Stimulated activated CD8-positive, alpha-beta memory T cell treated with anti-CD3 and anti-CD28 coated beads, Interleukin-15, amount 100 ng/mL, for 24 hours (primary cell): ENCODE results near the gene CBR3.

ENCODE experiments used
- DNase-seq: peaks from one replicate; pipeline ENCODE4 v3.0.0-alpha.2; 2020; ENCODE audit warnings: low read depth

CBR3 gene

GRCh38 chr21:36156339-36156814 is 21.5 kb downstream of the CBR3 start:
- DNase-seq: peak; percentile 99

GRCh38 chr21:36156815-36157670 is 22.2 kb downstream of the CBR3 start, which contains the start of gene DOP1B:
Gene DOP1B, plus strand, starts transcription at chr21:36156824. Its CDS starts 7,910 bp downstream, at chr21:36164734.
- no peak for DNase-seq

GRCh38 chr21:36159356-36159921 is 24.6 kb downstream of the CBR3 start:
- DNase-seq: no peak

- DNase-seq: no peak
These were observed 25.9 kb downstream of the CBR3 start for GRCh38 chr21:36160850-36161178.

- DNase-seq: no peak
These were observed 27.8 kb downstream of the CBR3 start for GRCh38 chr21:36162631-36163030.

GRCh38 chr21:36163750-36164741 is 29.2 kb downstream of the CBR3 start:
- DNase-seq: no peak

GRCh38 chr21:36165356-36165755 is 30.5 kb downstream of the CBR3 start:
- DNase-seq: no peak

GRCh38 chr21:36166705-36167104 is 31.8 kb downstream of the CBR3 start:
- DNase-seq: no peak

GRCh38 chr21:36167541-36167940 is 32.7 kb downstream of the CBR3 start:
- no peak for DNase-seq

GRCh38 chr21:36169470-36170128 is 34.7 kb downstream of the CBR3 start:
- DNase-seq: no peak

GRCh38 chr21:36170823-36171222 is 35.9 kb downstream of the CBR3 start:
- DNase-seq: no peak

GRCh38 chr21:36171336-36171735 is 36.5 kb downstream of the CBR3 start:
- DNase-seq: no peak

GRCh38 chr21:36171741-36172331 is 37.0 kb downstream of the CBR3 start:
- DNase-seq: no peak

GRCh38 chr21:36174780-36175179 is 39.9 kb downstream of the CBR3 start:
- DNase-seq: no peak

GRCh38 chr21:36175771-36176565 is 41.1 kb downstream of the CBR3 start:
- DNase-seq: no peak

GRCh38 chr21:36178349-36178748 is 43.5 kb downstream of the CBR3 start:
- DNase-seq: no peak

- DNase-seq: no peak
These were observed 44.3 kb downstream of the CBR3 start for GRCh38 chr21:36179145-36179544.

- DNase-seq: no peak
These were observed 46.1 kb downstream of the CBR3 start for GRCh38 chr21:36180963-36181362.

- no peak for DNase-seq
These were observed 48.4 kb downstream of the CBR3 start for GRCh38 chr21:36183144-36183795.

GRCh38 chr21:36184545-36184944 is 49.7 kb downstream of the CBR3 start:
- DNase-seq: no peak
